ENCODE data around the gene SLC35E3.
A peak's percentile ranks its signal among the peaks of the same experiment; 100 is the strongest.

Gene SLC35E3

DNA sequence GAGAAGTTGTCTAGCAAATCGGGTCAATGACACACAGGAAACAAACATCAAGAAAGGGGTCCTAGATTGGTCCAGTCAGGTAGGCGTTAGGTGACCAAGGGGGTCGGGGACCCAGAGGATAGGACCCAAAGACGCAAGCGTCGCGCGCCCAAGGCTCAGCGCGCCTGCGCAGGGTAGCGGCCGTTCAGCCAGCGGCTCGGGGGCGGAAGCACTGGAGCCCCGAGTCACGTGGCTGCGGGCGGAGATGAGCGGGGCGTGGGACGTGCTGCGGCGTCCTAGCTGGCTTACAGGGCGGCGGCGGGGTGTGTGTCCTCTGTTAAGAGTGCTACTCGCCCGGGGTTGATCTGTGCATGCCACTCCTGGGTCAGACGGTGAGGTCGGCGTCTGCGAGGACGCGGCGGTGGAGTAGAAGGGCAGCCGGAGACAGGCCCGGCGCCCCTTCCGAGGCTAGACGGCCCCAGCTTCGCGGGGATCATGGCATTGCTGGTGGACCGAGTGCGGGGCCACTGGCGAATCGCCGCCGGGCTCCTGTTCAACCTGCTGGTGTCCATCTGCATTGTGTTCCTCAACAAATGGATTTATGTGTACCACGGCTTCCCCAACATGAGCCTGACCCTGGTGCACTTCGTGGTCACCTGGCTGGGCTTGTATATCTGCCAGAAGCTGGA is at the start of gene SLC35E3:
Gene SLC35E3 (plus strand): TSS at position 273 of the 668 bp plus-strand sequence. CDS start 202 bp downstream, at position 475.
- peak; percentile 76 to 83 for DNase-seq (ENCODE audit: low read depth in 2 of 2)

DNA sequence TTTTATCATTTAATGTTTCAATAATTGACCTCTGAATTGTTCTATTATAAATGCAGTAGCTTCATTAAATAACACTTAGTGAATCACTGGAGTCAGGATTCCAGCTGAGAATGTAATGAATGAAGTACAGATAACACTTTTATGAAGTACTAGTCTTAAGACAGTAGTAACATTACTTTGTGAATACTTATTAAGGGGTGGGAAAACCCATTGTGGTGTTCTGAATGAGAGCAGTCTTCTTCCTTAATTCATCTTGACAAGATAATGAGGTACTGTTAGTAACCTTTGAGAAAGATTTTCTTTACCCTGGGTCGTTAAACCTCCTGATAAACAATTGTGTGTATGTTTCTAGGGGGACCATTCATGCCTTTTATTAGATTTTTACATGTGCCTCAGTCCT is 46.5 kb upstream of the SLC35E3 start:
- DNase-seq (ENCODE audit: low read depth in 2 of 2) = no peak

DNA sequence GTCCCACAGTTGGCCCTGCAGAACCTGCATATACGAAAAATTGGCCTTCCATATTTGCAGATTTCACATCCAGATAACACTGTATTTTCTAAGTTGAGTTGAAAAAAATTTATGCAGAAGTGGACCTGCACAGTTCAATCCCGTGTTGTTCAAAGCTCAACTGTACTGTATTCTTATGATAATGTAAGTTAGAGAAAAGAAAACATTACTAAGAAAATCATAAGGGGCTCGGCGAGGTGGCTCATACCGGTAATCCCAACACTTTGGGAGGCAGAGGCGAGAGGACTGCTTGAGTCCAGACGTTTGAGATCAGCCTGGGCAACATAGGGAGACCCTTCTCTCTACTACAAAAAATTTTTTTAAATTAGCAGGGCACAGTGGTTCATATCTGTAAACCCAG is 18.2 kb upstream of the SLC35E3 start:
- no peak for DNase-seq (ENCODE audit: low read depth in 2 of 2)

- DNase-seq (ENCODE audit: low read depth in 2 of 2) = no peak
These were observed 12.3 kb upstream of the SLC35E3 start for GRCh38 chr12:68733661-68734071.

DNA sequence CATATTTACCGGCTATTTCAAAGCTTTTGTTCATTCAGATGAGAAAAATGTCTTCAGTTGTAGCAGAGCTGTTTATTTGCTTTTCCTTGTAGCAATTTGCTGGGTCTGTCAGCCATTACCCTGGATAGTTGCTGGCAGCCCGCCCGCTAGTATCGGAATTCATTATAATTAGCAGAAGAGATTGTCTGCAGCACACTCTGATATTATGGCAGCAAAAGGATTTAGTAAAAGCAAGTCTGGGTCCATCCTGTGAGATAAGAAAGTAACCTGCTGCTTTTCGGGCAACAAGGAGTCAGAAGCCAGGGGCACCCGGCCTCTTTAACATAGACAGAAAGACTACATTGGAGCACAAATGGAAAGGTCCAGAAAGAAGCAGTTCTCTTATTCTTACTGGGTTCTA is 6.1 kb upstream of the SLC35E3 start:
- DNase-seq (ENCODE audit: low read depth in 2 of 2) = no peak

- no peak for DNase-seq (ENCODE audit: low read depth in 2 of 2)
These were observed 2.6 kb upstream of the SLC35E3 start for GRCh38 chr12:68743356-68743755.

DNA sequence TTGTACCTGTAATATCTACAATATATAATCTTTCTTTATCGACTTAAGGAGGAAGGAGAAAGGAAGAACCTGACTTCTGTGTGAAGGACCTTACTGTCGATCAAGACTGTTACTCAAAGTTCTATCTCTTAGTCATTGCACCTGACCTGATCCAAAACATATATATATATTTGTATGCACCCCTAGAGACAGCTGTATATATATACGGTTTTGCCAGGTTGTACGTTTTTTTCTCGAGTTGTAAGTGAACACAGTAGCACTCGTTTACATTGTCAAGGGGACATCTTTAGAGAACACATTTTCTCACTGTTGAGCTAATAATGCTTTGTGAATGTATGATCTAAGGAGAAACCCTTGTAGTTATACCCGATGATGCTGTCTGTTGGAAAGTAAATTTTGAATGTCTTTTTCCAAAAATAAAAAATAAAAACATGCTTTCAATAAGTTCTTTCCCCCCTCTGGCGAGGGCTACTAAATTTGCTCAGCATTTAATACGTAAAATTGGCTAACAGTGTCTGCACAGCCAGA is 536 bp upstream of the SLC35E3 start:
- no peak for DNase-seq (ENCODE audit: low read depth in 2 of 2)

- DNase-seq (ENCODE audit: low read depth in 2 of 2) = no peak
These were observed 700 bp downstream of the SLC35E3 start for GRCh38 chr12:68746572-68747180.

DNA sequence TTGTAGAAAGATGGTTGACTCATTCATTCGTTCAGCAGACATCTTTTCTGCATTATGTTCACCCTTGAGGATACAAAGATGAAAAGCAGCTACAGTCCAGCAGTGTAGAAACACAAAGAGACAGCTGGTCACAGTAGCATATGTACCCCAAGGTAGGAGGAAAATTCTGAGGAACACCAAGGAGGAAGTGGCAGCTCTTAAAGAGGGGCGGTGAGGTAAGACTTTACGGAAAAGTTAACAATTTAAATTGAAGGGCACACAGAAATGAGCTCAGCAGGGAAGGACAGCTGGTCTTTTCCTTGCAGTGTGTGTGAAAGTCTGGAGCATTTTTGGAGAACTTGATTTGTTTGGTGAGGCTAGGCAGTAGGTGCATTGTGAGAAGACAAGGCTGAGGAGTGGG is 3.5 kb downstream of the SLC35E3 start:
- DNase-seq (ENCODE audit: low read depth in 2 of 2) = no peak

GRCh38 chr12:68749861-68750260 is 3.9 kb downstream of the SLC35E3 start:
- DNase-seq (ENCODE audit: low read depth in 2 of 2) = no peak

- no peak for DNase-seq (ENCODE audit: low read depth in 2 of 2)
These were observed 4.5 kb downstream of the SLC35E3 start for GRCh38 chr12:68750506-68750905.

GRCh38 chr12:68755536-68756243 is 9.7 kb downstream of the SLC35E3 start:
- DNase-seq (ENCODE audit: low read depth in 2 of 2) = no peak

GRCh38 chr12:68759852-68760251 is 13.9 kb downstream of the SLC35E3 start:
- DNase-seq (ENCODE audit: low read depth in 2 of 2) = no peak

DNA sequence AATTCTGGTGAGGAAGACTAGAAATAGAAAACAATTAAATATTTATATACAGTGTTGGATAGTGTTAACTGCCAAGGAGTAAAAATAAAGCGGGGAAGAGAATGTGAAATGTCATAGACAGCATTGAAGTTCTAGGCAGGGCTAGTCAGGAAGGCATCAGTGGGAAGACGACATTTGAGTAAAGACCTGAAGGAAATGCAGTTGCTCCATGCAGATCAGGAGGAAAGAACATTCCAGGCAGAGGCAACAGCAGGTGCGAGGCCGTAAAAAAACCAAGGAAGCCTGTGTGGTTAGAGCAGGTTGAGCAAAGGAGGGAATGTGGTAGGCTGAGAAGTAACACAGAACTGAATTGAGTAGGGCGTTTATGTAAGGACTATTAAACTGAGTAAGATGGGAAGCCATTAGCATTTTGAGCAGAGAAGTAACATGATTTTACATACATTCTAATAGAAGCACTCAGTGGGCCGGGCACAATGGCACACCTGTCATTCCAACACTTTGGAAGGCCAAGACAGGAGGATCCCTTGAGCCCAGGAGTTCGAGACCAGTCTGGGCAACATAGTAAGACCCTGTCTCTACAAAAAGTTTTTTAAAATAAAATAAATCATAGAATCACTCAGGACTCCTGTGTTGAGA is 14.9 kb downstream of the SLC35E3 start:
- DNase-seq (ENCODE audit: low read depth in 2 of 2) = no peak

GRCh38 chr12:68761442-68761812 is 15.5 kb downstream of the SLC35E3 start:
- DNase-seq (ENCODE audit: low read depth in 2 of 2) = no peak

DNA sequence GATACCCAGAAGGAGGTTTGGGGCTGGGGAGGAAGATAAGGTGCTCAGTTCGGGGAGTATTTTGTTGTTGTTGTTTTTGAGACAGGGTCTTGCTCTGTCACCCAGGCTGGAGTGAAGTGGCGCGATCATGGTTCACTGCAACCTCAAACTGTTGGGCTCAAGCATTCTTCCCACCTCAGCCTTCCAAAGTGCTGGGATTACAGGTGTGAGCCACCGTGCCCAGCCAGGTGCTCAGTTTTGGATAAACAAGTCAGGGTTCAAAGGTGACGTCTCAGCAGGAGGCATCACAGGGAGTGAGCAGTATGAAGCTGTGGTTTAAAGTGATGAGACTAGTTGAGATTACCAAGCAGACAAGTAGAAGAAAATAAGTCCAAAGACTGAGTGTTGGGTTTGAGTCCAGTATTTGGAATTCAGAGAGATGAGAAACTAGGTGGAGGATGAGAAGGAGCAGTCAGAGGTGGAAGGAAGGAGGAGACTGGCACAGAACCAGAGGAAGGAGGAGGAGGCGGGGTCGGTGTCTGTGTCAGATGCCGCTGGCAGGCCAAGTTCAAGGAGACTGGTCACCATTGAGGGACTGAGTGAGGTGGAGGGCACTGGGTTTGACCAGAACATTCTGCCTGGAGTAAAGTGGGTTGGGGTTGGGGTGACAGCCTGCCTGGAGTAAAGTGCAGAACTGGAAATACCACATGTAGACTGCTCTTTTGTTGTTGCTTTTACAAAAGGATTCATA is 16.1 kb downstream of the SLC35E3 start:
- DNase-seq (ENCODE audit: low read depth in 2 of 2) = no peak

- DNase-seq (ENCODE audit: low read depth in 2 of 2) = no peak
These were observed 16.7 kb downstream of the SLC35E3 start for GRCh38 chr12:68762691-68763090.

- no peak for DNase-seq (ENCODE audit: low read depth in 2 of 2)
These were observed 19.7 kb downstream of the SLC35E3 start for GRCh38 chr12:68765696-68766095.

GRCh38 chr12:68766646-68767045 is 20.7 kb downstream of the SLC35E3 start:
- no peak for DNase-seq (ENCODE audit: low read depth in 2 of 2)

DNA sequence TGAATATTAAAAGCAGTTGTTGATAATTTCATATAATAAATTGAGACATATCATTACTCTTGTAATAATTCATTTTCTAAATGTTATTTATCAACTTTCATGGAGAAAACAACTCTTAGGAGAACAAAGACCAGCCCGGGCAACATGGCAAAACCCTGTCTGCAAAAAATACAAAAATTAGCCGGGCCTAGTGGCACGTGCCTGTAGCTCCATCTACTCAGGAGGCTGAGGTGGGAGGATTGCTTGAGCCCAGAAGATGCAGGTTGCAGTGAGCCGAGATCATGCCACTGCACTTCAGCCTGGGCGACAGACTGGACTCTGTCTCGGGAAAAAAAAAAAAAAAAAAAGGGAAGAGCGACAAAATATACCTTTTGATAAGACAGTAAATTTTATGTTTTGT is 21.2 kb downstream of the SLC35E3 start:
- DNase-seq (ENCODE audit: low read depth in 2 of 2) = no peak

GRCh38 chr12:68768431-68768939 is 22.5 kb downstream of the SLC35E3 start:
- DNase-seq (ENCODE audit: low read depth in 2 of 2) = no peak
